ENCODE results near the gene TRIM15. TPM values are rescaled to one million over a fixed set of nuclear protein-coding genes. Genes with fewer than 3 reads are reported as not detected.

Gene TRIM15
- total RNA-seq, 1 donor from 2014 or later, result not detected

- H3K27me3 ChIP-seq (ENCODE audit: control insufficient read depth, insufficient read depth, low read length), result no peaks in the 10 kb centered on the region
- no peaks in the 10 kb centered on the region for H3K36me3 ChIP-seq (ENCODE audit: control insufficient read depth, insufficient read depth, low read length)
- DNase-seq (ENCODE audit: low read depth) (no peak), FAIRE-seq (no peak)
- no peak overlapping the region for H3K4me3 ChIP-seq (ENCODE audit: low read depth, low read length)
- TF ChIP-seq CTCF (IDR thresholded peaks at IDR 0.05; ENCODE audit: insufficient read depth, low read length, severe bottlenecking), result no peak
Measured at GRCh38 chr6:30150671-30151395, 12.5 kb upstream of the TRIM15 start.

GRCh38 chr6:30151580-30151979 lies 11.8 kb upstream of the TRIM15 start:
- Histone ChIP-seq H3K36me3 (ENCODE audit: control insufficient read depth, insufficient read depth, low read length) (no peaks in the 10 kb centered on the region), H3K4me3 (ENCODE audit: low read depth, low read length) (no peak overlapping the region), H3K27me3 (ENCODE audit: control insufficient read depth, insufficient read depth, low read length) (no peaks in the 10 kb centered on the region)
- TF ChIP-seq CTCF (IDR thresholded peaks at IDR 0.05; ENCODE audit: insufficient read depth, low read length, severe bottlenecking), result no peak
- no peak for DNase-seq (ENCODE audit: low read depth)
- no peak for FAIRE-seq

GRCh38 chr6:30152016-30152673 lies 11.2 kb upstream of the TRIM15 start:
- FAIRE-seq, result no peak
- DNase-seq (ENCODE audit: low read depth), result no peak
- Histone ChIP-seq H3K4me3 (ENCODE audit: low read depth, low read length) (no peak overlapping the region), H3K36me3 (ENCODE audit: control insufficient read depth, insufficient read depth, low read length) (no peaks in the 10 kb centered on the region), H3K27me3 (ENCODE audit: control insufficient read depth, insufficient read depth, low read length) (no peaks in the 10 kb centered on the region)
- no peak for TF ChIP-seq CTCF (IDR thresholded peaks at IDR 0.05; ENCODE audit: insufficient read depth, low read length, severe bottlenecking)

GRCh38 chr6:30152910-30153610 lies 10.3 kb upstream of the TRIM15 start:
- no peak for FAIRE-seq
- no peaks in the 10 kb centered on the region for H3K27me3 ChIP-seq (ENCODE audit: control insufficient read depth, insufficient read depth, low read length)
- H3K36me3 ChIP-seq (ENCODE audit: control insufficient read depth, insufficient read depth, low read length), result no peaks in the 10 kb centered on the region
- no peak for TF ChIP-seq CTCF (IDR thresholded peaks at IDR 0.05; ENCODE audit: insufficient read depth, low read length, severe bottlenecking)
- DNase-seq (ENCODE audit: low read depth), result no peak
- H3K4me3 ChIP-seq (ENCODE audit: low read depth, low read length), result no peak overlapping the region

- DNase-seq (ENCODE audit: low read depth), result no peak
- H3K4me3 ChIP-seq (ENCODE audit: low read depth, low read length), result no peak overlapping the region
- FAIRE-seq, result no peak
- no peaks in the 10 kb centered on the region for H3K36me3 ChIP-seq (ENCODE audit: control insufficient read depth, insufficient read depth, low read length)
- no peaks in the 10 kb centered on the region for H3K27me3 ChIP-seq (ENCODE audit: control insufficient read depth, insufficient read depth, low read length)
- TF ChIP-seq CTCF (IDR thresholded peaks at IDR 0.05; ENCODE audit: insufficient read depth, low read length, severe bottlenecking), result no peak
Measured at GRCh38 chr6:30154061-30154460, 9.3 kb upstream of the TRIM15 start.
